Epithelial cell of esophagus (primary cell): ENCODE data around the gene BMF.
"Not testable (repeated sequence)": the region's sequence is repeated elsewhere in the genome, so short reads cannot be mapped to it uniquely, and the experiment has no call there.

Source experiments
- DNase-seq: peaks from one replicate; pipeline ENCODE4 v3.0.0; 2010; ENCODE audit warnings: low read depth
- H3K4me3 ChIP-seq: 2 replicates; pipeline ENCODE4 v1.5.1; 2011; ENCODE audit warnings: mild to moderate bottlenecking, low read length, control low read depth
- CTCF ChIP-seq: IDR thresholded peaks from 2 replicates; pipeline ENCODE4 v1.5.1; 2011; ENCODE audit warnings: low read depth, mild to moderate bottlenecking, low read length, control low read depth, inconsistent platforms; ENCODE audit not compliant: insufficient read depth; ENCODE audit errors: missing control alignments

Gene BMF

GRCh38 chr15:40149339-40149738 is 40.7 kb upstream of the BMF start:
- no peak for DNase-seq
- no peak overlapping the region for H3K4me3 ChIP-seq
- no peak for TF ChIP-seq CTCF

GRCh38 chr15:40146037-40146436 is 37.4 kb upstream of the BMF start:
- TF ChIP-seq CTCF = no peak
- H3K4me3 ChIP-seq = no peak overlapping the region
- DNase-seq = peak; percentile 82

- DNase-seq = no peak
- TF ChIP-seq CTCF = no peak
- H3K4me3 ChIP-seq = no peak overlapping the region
These were observed 33.7 kb upstream of the BMF start for GRCh38 chr15:40142428-40142827.

GRCh38 chr15:40138201-40138570 is 29.5 kb upstream of the BMF start:
- not testable (repeated sequence) for H3K4me3 ChIP-seq, DNase-seq

- TF ChIP-seq CTCF = no peak
- no peak overlapping the region for H3K4me3 ChIP-seq
- no peak for DNase-seq
These were observed 28.9 kb upstream of the BMF start for GRCh38 chr15:40137303-40138200.

GRCh38 chr15:40136470-40137302 is 28.0 kb upstream of the BMF start:
- no peak for DNase-seq
- no peak overlapping the region for H3K4me3 ChIP-seq
- no peak for TF ChIP-seq CTCF

GRCh38 chr15:40135846-40136450 is 27.3 kb upstream of the BMF start:
- not testable (repeated sequence) for DNase-seq, H3K4me3 ChIP-seq
